NCI-H69 (cell line): ENCODE data around the gene ITIH6.
"Not testable (repeated sequence)": the region's sequence is repeated elsewhere in the genome, so short reads cannot be mapped to it uniquely, and the experiment has no call there.

Source experiments
- DNase-seq: peaks from one replicate; lab custom pipeline; 2025; lab: John Stamatoyannopoulos, UW

ITIH6 gene

GRCh38 chrX:54798137-54798536, at the start of gene ITIH6:
TSS of gene ITIH6 (minus strand) at chrX:54798255. CDS start at chrX:54798210, 45 bp downstream.
- DNase-seq = no peak

- not testable (repeated sequence) for DNase-seq
Measured at GRCh38 chrX:54847700-54848099, 49.6 kb upstream of the ITIH6 start.

- DNase-seq = no peak
Measured at GRCh38 chrX:54843050-54843449, 45.0 kb upstream of the ITIH6 start.

- DNase-seq = no peak
Measured at GRCh38 chrX:54842607-54843006, 44.6 kb upstream of the ITIH6 start.

GRCh38 chrX:54841184-54841874, 43.3 kb upstream of the ITIH6 start:
- DNase-seq = peak; percentile 8

GRCh38 chrX:54838583-54838982, 40.5 kb upstream of the ITIH6 start:
- DNase-seq = no peak

GRCh38 chrX:54826598-54826997, 28.5 kb upstream of the ITIH6 start:
- no peak for DNase-seq

GRCh38 chrX:54825716-54826438, 27.8 kb upstream of the ITIH6 start:
- DNase-seq = no peak

GRCh38 chrX:54824722-54825121, 26.7 kb upstream of the ITIH6 start:
- DNase-seq = no peak

GRCh38 chrX:54824195-54824594, 26.1 kb upstream of the ITIH6 start:
- DNase-seq = no peak

GRCh38 chrX:54821310-54821709, 23.3 kb upstream of the ITIH6 start:
- no peak for DNase-seq

- DNase-seq = no peak
Measured at GRCh38 chrX:54820737-54821136, 22.7 kb upstream of the ITIH6 start.

GRCh38 chrX:54819201-54819600, 21.1 kb upstream of the ITIH6 start:
- DNase-seq = no peak

GRCh38 chrX:54818221-54818620, 20.2 kb upstream of the ITIH6 start:
- no peak for DNase-seq

GRCh38 chrX:54817220-54817820, 19.3 kb upstream of the ITIH6 start:
- DNase-seq = no peak

GRCh38 chrX:54812306-54812705, 14.3 kb upstream of the ITIH6 start:
- no peak for DNase-seq

GRCh38 chrX:54811301-54811885, 13.3 kb upstream of the ITIH6 start:
- no peak for DNase-seq

- DNase-seq = no peak
Measured at GRCh38 chrX:54810532-54810931, 12.5 kb upstream of the ITIH6 start.

GRCh38 chrX:54808605-54809483, 10.8 kb upstream of the ITIH6 start:
- peak; percentile 94 for DNase-seq

- DNase-seq = peak; percentile 79
Measured at GRCh38 chrX:54808109-54808604, 10.1 kb upstream of the ITIH6 start.

GRCh38 chrX:54807524-54808108, 9.6 kb upstream of the ITIH6 start, which contains the start of gene MAGED2:
TSS of gene MAGED2 (plus strand) at chrX:54807745. CDS start at chrX:54809332, 1,587 bp downstream.
- peak; percentile 44 for DNase-seq
